Naive thymus-derived CD8-positive, alpha-beta T cell (primary cell): ENCODE data around the gene DUOXA1. TPM values are rescaled to one million over a fixed set of nuclear protein-coding genes. Genes with fewer than 3 reads are reported as not detected.
A peak's percentile ranks its signal among the peaks of the same experiment; 100 is the strongest.

Experiments used
- ATAC-seq, 2 donors: fragments of 150-1000 bp; cut with Tn5 transposase in 1 of 2; sonication (Bioruptor Pico), chemical (Tn5 transposase) in 1 of 2; 1 replicate in 1 of 2; 2 replicates in 1 of 2; pipeline ENCODE4 v1.10.0; 2021; ENCODE audit warnings: mild to moderate bottlenecking in 2 of 2, moderate library complexity in 2 of 2
- POLR2A ChIA-PET: fragments of 350-600 bp; sonication (Branson Sonifier 250); formaldehyde crosslinking; loops from one replicate; lab custom pipeline; 2021; ENCODE audit warnings: antibody characterized with exemption; lab: Charles Lee
- DNase-seq, 10 donors: peaks; one replicate each; pipeline versions ENCODE4 v3.0.0 to v3.0.0-alpha.2; 2020 to 2022
- H3K27ac Mint-ChIP-seq, 10 donors: one replicate each; pipeline ENCODE4 v1.8.0; 2020 to 2022; ENCODE audit warnings: mild to moderate bottlenecking in 10 of 10, mixed read lengths in 10 of 10, moderate library complexity in 4 of 10, inconsistent platforms in 1 of 10
- H3K27me3 Mint-ChIP-seq, 5 donors: one replicate each; pipeline ENCODE4 v1.8.0; 2021 to 2022; ENCODE audit warnings: mixed read lengths in 5 of 5
- H3K36me3 Mint-ChIP-seq, 3 donors: one replicate each; pipeline ENCODE4 v1.8.0; 2020 to 2022; ENCODE audit warnings: mixed read lengths in 3 of 3, mild to moderate bottlenecking in 2 of 3, inconsistent platforms in 1 of 3
- H3K4me1 Mint-ChIP-seq, 4 donors: one replicate each; pipeline ENCODE4 v1.8.0; 2021 to 2022; ENCODE audit warnings: mixed read lengths in 4 of 4
- H3K4me3 Mint-ChIP-seq, 10 donors: one replicate each; pipeline ENCODE4 v1.8.0; 2020 to 2022; ENCODE audit warnings: mild to moderate bottlenecking in 10 of 10, mixed read lengths in 10 of 10, moderate library complexity in 6 of 10, inconsistent platforms in 1 of 10
- H3K9me3 Mint-ChIP-seq, 9 donors: one replicate each; pipeline ENCODE4 v1.8.0; 2020 to 2022; ENCODE audit warnings: mixed read lengths in 9 of 9, mild to moderate bottlenecking in 3 of 9, inconsistent platforms in 1 of 9, moderate library complexity in 1 of 9
- polyA plus RNA-seq, 3 donors: library from polyadenylated mRNA; unstranded; fragments of 300-500 nt; fragmentation: Illumina TruSeq; gene quantifications; one replicate each; pipeline ENCODE4 v1.2.3, GENCODE V29; 2021
- total RNA-seq, 8 experiments: library from RNA in 2 of 8; stranded (reverse) in 2 of 8; gene quantifications; one replicate each; pipeline ENCODE4 v1.2.3 and lab custom pipeline; 2021 to 2026

Gene DUOXA1
- total and polyA plus RNA-seq, 5 experiments from 2014 or later = 0.26 to 0.81 (median 0.77) TPM; not detected in 2

- DNase-seq (peak in 1 of 10 donors; percentile 11), ATAC-seq (no peak)
- peak overlapping the region in 3 of 10 donors; percentile 19 to 31 (median 27) for H3K27ac Mint-ChIP-seq
- no peak overlapping the region for H3K4me3 Mint-ChIP-seq
- no peaks in the 10 kb centered on the region for H3K27me3 Mint-ChIP-seq
- H3K36me3 Mint-ChIP-seq = peaks cover 0 to 5% (median 0%) of the 10 kb centered on the region in 3 donors
- H3K4me1 Mint-ChIP-seq = peaks cover 4 to 8% (median 6%) of the 10 kb centered on the region in 4 donors
- POLR2A ChIA-PET = no interaction called here
- H3K9me3 Mint-ChIP-seq = no peaks in the 10 kb centered on the region
These were observed 18.7 kb upstream of the DUOXA1 start for GRCh38 chr15:45148076-45149059.

DNA sequence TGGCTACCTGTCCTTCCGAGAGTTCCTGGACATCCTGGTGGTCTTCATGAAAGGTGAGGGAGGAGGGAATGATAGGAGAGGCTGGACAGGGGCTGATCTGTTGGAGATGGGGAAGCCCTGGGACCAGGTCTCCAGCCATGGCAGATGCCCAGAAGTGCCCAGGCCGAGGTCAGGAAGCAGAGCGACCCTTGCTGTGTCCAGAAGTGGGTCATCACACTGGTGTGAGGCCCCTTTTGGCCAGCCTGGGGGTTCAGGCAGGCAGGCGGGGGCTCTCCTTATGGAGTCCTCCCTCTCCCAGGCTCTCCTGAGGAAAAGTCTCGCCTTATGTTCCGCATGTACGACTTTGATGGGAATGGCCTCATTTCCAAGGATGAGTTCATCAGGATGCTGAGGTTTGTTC is 17.9 kb upstream of the DUOXA1 start:
- DNase-seq = no peak
- H3K4me1 Mint-ChIP-seq = peaks cover 4 to 8% (median 6%) of the 10 kb centered on the region in 4 donors
- peaks cover 0 to 5% (median 0%) of the 10 kb centered on the region in 3 donors for H3K36me3 Mint-ChIP-seq
- no peaks in the 10 kb centered on the region for H3K27me3 Mint-ChIP-seq
- no peak for ATAC-seq
- POLR2A ChIA-PET = no interaction called here
- no peak overlapping the region for H3K4me3 Mint-ChIP-seq
- no peaks in the 10 kb centered on the region for H3K9me3 Mint-ChIP-seq
- peak overlapping the region in 1 of 10 donors; percentile 19 for H3K27ac Mint-ChIP-seq

GRCh38 chr15:45146405-45146804 is 16.7 kb upstream of the DUOXA1 start:
- DNase-seq = no peak
- no peaks in the 10 kb centered on the region for H3K9me3 Mint-ChIP-seq
- no peaks in the 10 kb centered on the region for H3K36me3 Mint-ChIP-seq
- no peak overlapping the region for H3K4me3 Mint-ChIP-seq
- no peaks in the 10 kb centered on the region for H3K27me3 Mint-ChIP-seq
- peaks cover 4 to 8% (median 5%) of the 10 kb centered on the region in 4 donors for H3K4me1 Mint-ChIP-seq
- POLR2A ChIA-PET = no interaction called here
- no peak for ATAC-seq
- H3K27ac Mint-ChIP-seq = no peak overlapping the region

- H3K27ac Mint-ChIP-seq = no peak overlapping the region
- no peaks in the 10 kb centered on the region for H3K9me3 Mint-ChIP-seq
- H3K36me3 Mint-ChIP-seq = no peaks in the 10 kb centered on the region
- ATAC-seq (no peak), DNase-seq (peak in 1 of 10 donors; percentile 23)
- H3K4me1 Mint-ChIP-seq = peaks cover 4 to 8% (median 5%) of the 10 kb centered on the region in 4 donors
- POLR2A ChIA-PET = no interaction called here
- no peaks in the 10 kb centered on the region for H3K27me3 Mint-ChIP-seq
- H3K4me3 Mint-ChIP-seq = no peak overlapping the region
These were observed 15.1 kb upstream of the DUOXA1 start for GRCh38 chr15:45144775-45145174.

GRCh38 chr15:45143946-45144345 is 14.3 kb upstream of the DUOXA1 start:
- Mint-ChIP-seq H3K27me3 (no peaks in the 10 kb centered on the region), H3K9me3 (no peaks in the 10 kb centered on the region), H3K36me3 (no peaks in the 10 kb centered on the region), H3K4me3 (no peak overlapping the region), H3K27ac (peak overlapping the region in 1 of 10 donors; percentile 41), H3K4me1 (peaks cover 4 to 8% (median 4%) of the 10 kb centered on the region in 4 donors)
- POLR2A ChIA-PET = no interaction called here
- ATAC-seq (no peak), DNase-seq (peak in 1 of 10 donors; percentile 30)

- Mint-ChIP-seq H3K9me3 (no peaks in the 10 kb centered on the region), H3K4me3 (no peak overlapping the region), H3K27ac (no peak overlapping the region), H3K36me3 (no peaks in the 10 kb centered on the region), H3K4me1 (peaks cover 1 to 5% (median 3%) of the 10 kb centered on the region in 4 donors), H3K27me3 (no peaks in the 10 kb centered on the region)
- DNase-seq = peak in 1 of 10 donors; percentile 22
- no peak for ATAC-seq
- POLR2A ChIA-PET = interaction anchor here (0.5 to 1.2 kb wide), 3 partner anchors 53 to 125 kb away, joined by 3 to 7 read pairs (median 3); no protein-coding TSS in a partner anchor
These were observed 13.4 kb upstream of the DUOXA1 start for GRCh38 chr15:45143056-45143455.

- peak in 1 of 10 donors; percentile 16 for DNase-seq
- POLR2A ChIA-PET = no interaction called here
- Mint-ChIP-seq H3K9me3 (no peaks in the 10 kb centered on the region), H3K4me3 (no peak overlapping the region), H3K36me3 (no peaks in the 10 kb centered on the region), H3K27me3 (peaks cover 2 to 6% (median 4%) of the 10 kb centered on the region in 5 donors), H3K4me1 (peaks cover 2 to 4% (median 3%) of the 10 kb centered on the region in 4 donors), H3K27ac (no peak overlapping the region)
- ATAC-seq = no peak
These were observed 11.7 kb upstream of the DUOXA1 start for GRCh38 chr15:45141386-45141785.

GRCh38 chr15:45140557-45141250 is 11.0 kb upstream of the DUOXA1 start:
- Mint-ChIP-seq H3K27ac (peak overlapping the region in 1 of 10 donors; percentile 30), H3K36me3 (no peaks in the 10 kb centered on the region), H3K27me3 (peaks cover 5 to 11% (median 8%) of the 10 kb centered on the region in 5 donors), H3K4me3 (no peak overlapping the region), H3K4me1 (peaks cover 4 to 8% (median 6%) of the 10 kb centered on the region in 4 donors), H3K9me3 (no peaks in the 10 kb centered on the region)
- peak in 1 of 10 donors; percentile 57 for DNase-seq
- POLR2A ChIA-PET = no interaction called here
- ATAC-seq = no peak

DNA sequence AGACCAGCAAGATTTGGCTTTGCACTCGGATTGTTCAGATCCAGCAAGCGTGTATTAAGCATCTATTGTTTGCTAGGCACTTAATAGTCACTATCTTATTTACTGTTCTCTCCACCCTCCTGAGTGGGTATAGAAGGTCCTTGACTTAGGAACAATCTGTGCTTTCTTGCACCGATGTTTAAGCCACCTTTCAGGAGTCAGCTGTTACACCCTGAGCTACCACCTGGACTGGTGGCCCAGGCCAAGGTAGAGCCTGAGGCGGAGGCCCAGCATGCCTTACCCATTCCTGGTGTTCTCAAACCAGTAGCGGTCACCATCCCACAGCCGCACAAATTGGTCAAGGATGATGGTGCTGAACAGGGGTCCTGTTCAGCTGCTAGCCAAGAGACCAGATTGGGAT is 10.1 kb upstream of the DUOXA1 start:
- POLR2A ChIA-PET = no interaction called here
- DNase-seq (peak in 1 of 10 donors; percentile 46), ATAC-seq (no peak)
- H3K36me3 Mint-ChIP-seq = no peaks in the 10 kb centered on the region
- peaks cover 5 to 14% (median 9%) of the 10 kb centered on the region in 5 donors for H3K27me3 Mint-ChIP-seq
- H3K27ac Mint-ChIP-seq = no peak overlapping the region
- H3K4me1 Mint-ChIP-seq = peaks cover 4 to 10% (median 8%) of the 10 kb centered on the region in 4 donors
- no peak overlapping the region for H3K4me3 Mint-ChIP-seq
- H3K9me3 Mint-ChIP-seq = no peaks in the 10 kb centered on the region

GRCh38 chr15:45138814-45139765 is 9.4 kb upstream of the DUOXA1 start:
- Mint-ChIP-seq H3K27ac (no peak overlapping the region), H3K9me3 (no peaks in the 10 kb centered on the region), H3K4me3 (no peak overlapping the region), H3K4me1 (peaks cover 9 to 15% (median 12%) of the 10 kb centered on the region in 4 donors), H3K27me3 (peaks cover 12 to 21% (median 16%) of the 10 kb centered on the region in 5 donors), H3K36me3 (no peaks in the 10 kb centered on the region)
- no peak for ATAC-seq
- POLR2A ChIA-PET = interaction anchor here (0.6 kb wide), 1 partner anchor 14 kb away, joined by 4 read pairs; no protein-coding TSS in a partner anchor
- peak in 1 of 10 donors; percentile 49 for DNase-seq

- Mint-ChIP-seq H3K4me1 (peaks cover 11 to 15% (median 12%) of the 10 kb centered on the region in 4 donors), H3K27ac (no peak overlapping the region), H3K4me3 (no peak overlapping the region), H3K9me3 (no peaks in the 10 kb centered on the region), H3K36me3 (peaks cover 0 to 2% (median 0%) of the 10 kb centered on the region in 3 donors), H3K27me3 (peaks cover 16 to 35% (median 29%) of the 10 kb centered on the region in 5 donors)
- DNase-seq = no peak
- POLR2A ChIA-PET = interaction anchor here (1.6 kb wide), 1 partner anchor 63 kb away, joined by 3 read pairs; no protein-coding TSS in a partner anchor
- no peak for ATAC-seq
These were observed 8.0 kb upstream of the DUOXA1 start for GRCh38 chr15:45137703-45138102.
